GM19438 (cell line): Measurements from ENCODE around the gene RABGEF1.
"Not testable (repeated sequence)": the region's sequence is repeated elsewhere in the genome, so short reads cannot be mapped to it uniquely, and the experiment has no call there.

Experiments used
- ATAC-seq: cut with Tn5 transposase; IDR thresholded peaks from one replicate; pipeline ENCODE4 v1.9.1; 2021; ENCODE audit warnings: low read depth; ENCODE audit not compliant: unreplicated experiment

The RABGEF1 gene

GRCh38 chr7:66845379-66846095, 105.0 kb downstream of the RABGEF1 start:
- ATAC-seq, result no peak

GRCh38 chr7:66846096-66846445, 105.5 kb downstream of the RABGEF1 start:
- not testable (repeated sequence) for ATAC-seq

- not testable (repeated sequence) for ATAC-seq
Observed at GRCh38 chr7:66847523-66847855, 107.0 kb downstream of the RABGEF1 start.

GRCh38 chr7:66847879-66848790, 107.6 kb downstream of the RABGEF1 start:
- no peak for ATAC-seq

- no peak for ATAC-seq
Observed at GRCh38 chr7:66859339-66859738, 118.8 kb downstream of the RABGEF1 start.

GRCh38 chr7:66859794-66860645, 119.5 kb downstream of the RABGEF1 start:
- no peak for ATAC-seq

GRCh38 chr7:66860767-66861166, 120.2 kb downstream of the RABGEF1 start:
- ATAC-seq, result no peak
